ENCODE results near the gene TFCP2L1. TPM values are rescaled to one million over a fixed set of nuclear protein-coding genes. Genes with fewer than 3 reads are reported as not detected.
"Not testable (repeated sequence)": the region's sequence is repeated elsewhere in the genome, so short reads cannot be mapped to it uniquely, and the experiment has no call there.

Gene TFCP2L1
- polyA plus RNA-seq, result 1 to 10 TPM; 4.3 to 8.6 TPM

DNA sequence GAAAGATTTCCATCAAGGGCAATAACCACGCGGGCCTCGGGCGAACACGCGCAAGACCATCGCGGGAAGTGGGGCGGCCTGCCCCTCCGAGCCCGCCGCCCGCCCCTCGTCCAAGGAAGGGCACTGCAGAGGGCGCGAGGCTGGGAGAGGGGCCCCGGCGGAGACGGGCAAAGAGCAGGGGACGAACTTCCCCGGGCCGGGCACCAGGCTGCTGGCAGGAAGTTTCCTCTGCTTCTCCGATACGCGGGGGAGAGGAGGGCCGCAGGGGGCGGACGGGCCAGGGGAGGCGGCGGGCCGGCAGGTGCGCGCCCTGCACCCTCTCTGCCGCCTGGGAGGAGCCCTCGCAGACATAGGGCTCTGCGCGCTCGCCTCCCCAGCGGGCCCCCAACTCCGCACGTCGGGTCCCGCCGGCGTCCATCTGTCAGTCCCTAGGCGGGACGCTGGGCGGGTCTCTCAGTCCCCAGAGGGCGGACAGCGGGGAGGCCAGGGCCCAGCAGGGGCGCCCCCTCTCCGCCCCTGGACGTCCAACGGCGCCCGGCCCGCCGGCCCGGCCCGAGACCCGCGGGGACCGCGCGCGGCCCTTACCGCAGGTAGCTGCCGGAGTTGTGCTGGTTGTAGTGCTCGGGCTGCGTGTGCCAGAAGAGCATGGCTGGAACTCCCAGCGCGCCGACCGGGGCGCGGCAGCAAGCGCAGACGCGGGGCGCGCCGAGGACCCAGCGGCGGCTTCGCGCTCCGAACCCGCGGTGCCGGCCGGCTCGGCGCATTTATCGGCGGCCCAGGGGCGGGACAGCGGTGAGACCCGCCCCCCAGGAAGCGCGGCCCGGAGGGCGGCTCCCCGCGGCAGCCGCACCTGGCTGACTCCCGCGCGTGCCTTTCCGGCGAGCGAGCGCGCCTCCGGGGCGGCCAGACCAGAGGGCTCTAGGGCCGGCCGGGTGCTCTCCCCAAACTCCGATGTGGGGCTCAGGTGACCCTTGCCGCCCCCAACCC is at the start of gene TFCP2L1:
Gene TFCP2L1, minus strand, starts transcription at position 740 of the 987 bp plus-strand sequence. Its CDS starts 93 bp downstream, at position 647.
- no peaks in the 10 kb centered on the region for H3K27me3 ChIP-seq (ENCODE audit: control insufficient read depth in 1 of 2, insufficient read depth in 2 of 2, low read length in 2 of 2)
- no peaks in the 10 kb centered on the region for H3K9me3 ChIP-seq (ENCODE audit: control insufficient read depth in 2 of 2, insufficient read depth in 1 of 2, low read depth in 1 of 2, low read length in 1 of 2)
- H3K36me3 ChIP-seq (ENCODE audit: control insufficient read depth in 2 of 2, insufficient read depth in 2 of 2, low read length in 1 of 2), result peaks cover 0 to 7% of the 10 kb centered on the region in 2 donors
- 2 to 3% methylated on average over 57 to 119 of the region's 119 CpGs for WGBS, 2 donors
- peak within 1 kb of the TSS; percentile 56 to 71 for H3K4me3 ChIP-seq (ENCODE audit: low read depth in 1 of 2, low read length in 2 of 2)
- peak within 1 kb of the TSS; percentile 59 to 75 for H3K27ac ChIP-seq (ENCODE audit: low read depth in 2 of 2, low read length in 1 of 2)
- H3K4me1 ChIP-seq (ENCODE audit: control insufficient read depth in 2 of 2, insufficient read depth in 2 of 2, low read length in 1 of 2), result peaks cover 0 to 2% of the 10 kb centered on the region in 2 donors

DNA sequence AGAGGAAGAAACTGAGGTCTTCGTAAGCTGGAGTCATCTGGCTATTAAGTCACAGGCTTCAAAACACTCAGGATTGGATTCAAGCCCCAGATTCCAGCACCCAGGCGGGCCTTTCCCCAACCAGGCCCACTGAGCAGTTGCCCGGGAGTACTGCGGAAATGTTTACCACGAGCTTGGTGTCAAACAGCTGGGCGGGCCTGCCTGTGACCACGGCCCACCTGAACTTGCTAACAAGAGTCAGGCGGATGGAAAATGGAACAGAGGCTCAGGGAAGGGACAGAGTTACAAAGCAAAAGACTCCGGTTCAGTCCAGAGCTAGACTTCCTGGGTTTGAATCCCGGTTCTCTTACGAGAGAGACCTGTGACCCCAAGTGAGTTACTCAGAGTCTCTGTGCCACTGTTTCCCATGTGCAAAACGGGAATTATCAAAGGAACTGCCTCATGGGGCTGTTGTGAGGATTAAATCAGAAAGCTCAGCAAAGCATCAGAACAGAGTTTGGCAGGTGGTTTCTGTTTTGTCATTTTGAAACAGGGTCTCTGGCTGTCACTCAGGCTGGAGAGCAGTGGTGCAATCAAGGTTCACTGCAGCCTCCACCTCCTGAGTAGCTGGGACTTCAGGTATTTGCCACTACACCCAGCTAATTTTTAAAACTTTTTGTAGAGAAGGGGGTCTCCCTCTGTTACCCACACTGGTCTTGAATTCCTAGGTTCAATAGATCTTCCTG is 49.0 kb upstream of the TFCP2L1 start:
- 68 to 69% methylated on average over 12 of the region's 12 CpGs for WGBS, 2 donors
- H3K36me3 ChIP-seq (ENCODE audit: control insufficient read depth in 2 of 2, insufficient read depth in 2 of 2, low read length in 1 of 2), result peaks cover 5 to 6% of the 10 kb centered on the region in 2 donors
- H3K27ac ChIP-seq (ENCODE audit: low read depth in 2 of 2, low read length in 1 of 2), result no peak overlapping the region
- H3K27me3 ChIP-seq (ENCODE audit: control insufficient read depth in 1 of 2, insufficient read depth in 2 of 2, low read length in 2 of 2), result no peaks in the 10 kb centered on the region
- peaks cover 0 to 2% of the 10 kb centered on the region in 2 donors for H3K9me3 ChIP-seq (ENCODE audit: control insufficient read depth in 2 of 2, insufficient read depth in 1 of 2, low read depth in 1 of 2, low read length in 1 of 2)
- no peaks in the 10 kb centered on the region for H3K4me1 ChIP-seq (ENCODE audit: control insufficient read depth in 2 of 2, insufficient read depth in 2 of 2, low read length in 1 of 2)
- no peak overlapping the region for H3K4me3 ChIP-seq (ENCODE audit: low read depth in 1 of 2, low read length in 2 of 2)

DNA sequence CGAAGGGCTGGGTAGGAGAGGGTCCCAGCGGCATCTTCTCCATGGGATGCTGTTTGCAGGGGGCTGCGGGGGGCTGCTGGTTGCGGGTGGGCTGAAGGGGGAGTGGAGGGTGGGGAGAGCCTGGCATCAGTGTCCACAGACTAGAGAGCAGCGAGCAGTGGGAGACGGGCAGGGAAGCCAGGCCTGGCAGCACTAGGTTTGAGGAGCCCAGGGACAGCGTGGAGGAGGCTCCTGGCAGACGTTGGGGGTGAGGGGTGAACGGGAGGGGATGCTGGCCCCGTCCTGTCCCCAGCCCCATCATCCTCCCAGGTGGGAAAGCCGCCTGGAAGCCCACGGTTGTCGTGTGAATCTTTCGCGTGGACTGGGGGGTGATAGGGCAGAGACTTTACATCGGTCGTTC is 48.2 kb upstream of the TFCP2L1 start:
- Histone ChIP-seq H3K9me3 (ENCODE audit: control insufficient read depth in 2 of 2, insufficient read depth in 1 of 2, low read depth in 1 of 2, low read length in 1 of 2) (peaks cover 0 to 2% of the 10 kb centered on the region in 2 donors), H3K4me1 (ENCODE audit: control insufficient read depth in 2 of 2, insufficient read depth in 2 of 2, low read length in 1 of 2) (no peaks in the 10 kb centered on the region), H3K4me3 (ENCODE audit: low read depth in 1 of 2, low read length in 2 of 2) (no peak overlapping the region), H3K36me3 (ENCODE audit: control insufficient read depth in 2 of 2, insufficient read depth in 2 of 2, low read length in 1 of 2) (peaks cover 1 to 2% of the 10 kb centered on the region in 2 donors), H3K27me3 (ENCODE audit: control insufficient read depth in 1 of 2, insufficient read depth in 2 of 2, low read length in 2 of 2) (no peaks in the 10 kb centered on the region), H3K27ac (ENCODE audit: low read depth in 2 of 2, low read length in 1 of 2) (no peak overlapping the region)
- WGBS, 2 donors, result 82 to 83% methylated on average over 17 of the region's 17 CpGs

- H3K4me3 ChIP-seq (ENCODE audit: low read depth in 1 of 2, low read length in 2 of 2); H3K9me3 ChIP-seq (ENCODE audit: control insufficient read depth in 2 of 2, insufficient read depth in 1 of 2, low read depth in 1 of 2, low read length in 1 of 2); H3K4me1 ChIP-seq (ENCODE audit: control insufficient read depth in 2 of 2, insufficient read depth in 2 of 2, low read length in 1 of 2); H3K36me3 ChIP-seq (ENCODE audit: control insufficient read depth in 2 of 2, insufficient read depth in 2 of 2, low read length in 1 of 2); H3K27ac ChIP-seq (ENCODE audit: low read depth in 2 of 2, low read length in 1 of 2); H3K27me3 ChIP-seq (ENCODE audit: control insufficient read depth in 1 of 2, insufficient read depth in 2 of 2, low read length in 2 of 2): not testable (repeated sequence)
- WGBS, 2 donors, result 82 to 83% methylated on average over 8 of the region's 8 CpGs
These were observed 46.3 kb upstream of the TFCP2L1 start for GRCh38 chr2:121331324-121331723.

GRCh38 chr2:121330921-121331320 is 45.9 kb upstream of the TFCP2L1 start:
- WGBS, 2 donors, result 91 to 94% methylated on average over 15 of the region's 15 CpGs
- Histone ChIP-seq H3K27me3 (ENCODE audit: control insufficient read depth in 1 of 2, insufficient read depth in 2 of 2, low read length in 2 of 2) (no peaks in the 10 kb centered on the region), H3K36me3 (ENCODE audit: control insufficient read depth in 2 of 2, insufficient read depth in 2 of 2, low read length in 1 of 2) (no peaks in the 10 kb centered on the region), H3K4me3 (ENCODE audit: low read depth in 1 of 2, low read length in 2 of 2) (no peak overlapping the region), H3K27ac (ENCODE audit: low read depth in 2 of 2, low read length in 1 of 2) (no peak overlapping the region), H3K9me3 (ENCODE audit: control insufficient read depth in 2 of 2, insufficient read depth in 1 of 2, low read depth in 1 of 2, low read length in 1 of 2) (peaks cover 0 to 2% of the 10 kb centered on the region in 2 donors), H3K4me1 (ENCODE audit: control insufficient read depth in 2 of 2, insufficient read depth in 2 of 2, low read length in 1 of 2) (no peaks in the 10 kb centered on the region)

GRCh38 chr2:121329786-121330185 is 44.8 kb upstream of the TFCP2L1 start:
- no peaks in the 10 kb centered on the region for H3K4me1 ChIP-seq (ENCODE audit: control insufficient read depth in 2 of 2, insufficient read depth in 2 of 2, low read length in 1 of 2)
- H3K27ac ChIP-seq (ENCODE audit: low read depth in 2 of 2, low read length in 1 of 2), result no peak overlapping the region
- 85 to 91% methylated on average over 6 of the region's 6 CpGs for WGBS, 2 donors
- peaks cover 0 to 2% of the 10 kb centered on the region in 2 donors for H3K9me3 ChIP-seq (ENCODE audit: control insufficient read depth in 2 of 2, insufficient read depth in 1 of 2, low read depth in 1 of 2, low read length in 1 of 2)
- H3K4me3 ChIP-seq (ENCODE audit: low read depth in 1 of 2, low read length in 2 of 2), result no peak overlapping the region
- H3K36me3 ChIP-seq (ENCODE audit: control insufficient read depth in 2 of 2, insufficient read depth in 2 of 2, low read length in 1 of 2), result no peaks in the 10 kb centered on the region
- H3K27me3 ChIP-seq (ENCODE audit: control insufficient read depth in 1 of 2, insufficient read depth in 2 of 2, low read length in 2 of 2), result no peaks in the 10 kb centered on the region

- Histone ChIP-seq H3K9me3 (ENCODE audit: control insufficient read depth in 2 of 2, insufficient read depth in 1 of 2, low read depth in 1 of 2, low read length in 1 of 2) (no peaks in the 10 kb centered on the region), H3K27me3 (ENCODE audit: control insufficient read depth in 1 of 2, insufficient read depth in 2 of 2, low read length in 2 of 2) (no peaks in the 10 kb centered on the region), H3K4me3 (ENCODE audit: low read depth in 1 of 2, low read length in 2 of 2) (no peak overlapping the region), H3K4me1 (ENCODE audit: control insufficient read depth in 2 of 2, insufficient read depth in 2 of 2, low read length in 1 of 2) (peaks cover 0 to 4% of the 10 kb centered on the region in 2 donors), H3K27ac (ENCODE audit: low read depth in 2 of 2, low read length in 1 of 2) (no peak overlapping the region), H3K36me3 (ENCODE audit: control insufficient read depth in 2 of 2, insufficient read depth in 2 of 2, low read length in 1 of 2) (no peaks in the 10 kb centered on the region)
- 92 to 93% methylated on average over 8 of the region's 8 CpGs for WGBS, 2 donors
These were observed 41.6 kb upstream of the TFCP2L1 start for GRCh38 chr2:121326628-121327027.

- 93 to 94% methylated on average over 7 of the region's 7 CpGs for WGBS, 2 donors
- no peaks in the 10 kb centered on the region for H3K27me3 ChIP-seq (ENCODE audit: control insufficient read depth in 1 of 2, insufficient read depth in 2 of 2, low read length in 2 of 2)
These were observed 39.6 kb upstream of the TFCP2L1 start for GRCh38 chr2:121324601-121325000.

DNA sequence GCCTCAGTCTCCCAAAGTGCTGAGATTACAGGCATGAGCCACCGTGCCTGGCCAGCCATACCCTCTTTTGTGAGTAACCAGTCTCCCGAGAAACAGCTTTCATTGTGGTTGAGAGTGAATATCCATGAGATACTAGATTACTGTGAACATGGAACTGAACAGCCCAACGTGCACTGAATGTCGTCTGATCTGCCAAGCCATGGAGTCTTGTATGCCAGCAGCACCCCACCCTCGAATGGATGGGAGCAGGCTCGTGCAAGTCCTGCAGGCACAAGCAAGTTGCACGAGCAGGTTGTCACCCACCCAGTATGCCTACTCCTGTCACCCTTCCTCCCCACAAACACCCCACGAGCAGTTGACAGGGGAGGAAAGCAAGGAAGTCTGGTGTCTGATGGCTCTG is 36.5 kb upstream of the TFCP2L1 start:
- 49 to 65% methylated on average over 8 of the region's 8 CpGs for WGBS, 2 donors
- no peaks in the 10 kb centered on the region for H3K27me3 ChIP-seq (ENCODE audit: control insufficient read depth in 1 of 2, insufficient read depth in 2 of 2, low read length in 2 of 2)
- no peaks in the 10 kb centered on the region for H3K9me3 ChIP-seq (ENCODE audit: control insufficient read depth in 2 of 2, insufficient read depth in 1 of 2, low read depth in 1 of 2, low read length in 1 of 2)
- H3K4me3 ChIP-seq (ENCODE audit: low read depth in 1 of 2, low read length in 2 of 2), result no peak overlapping the region
- no peak overlapping the region for H3K27ac ChIP-seq (ENCODE audit: low read depth in 2 of 2, low read length in 1 of 2)
- H3K4me1 ChIP-seq (ENCODE audit: control insufficient read depth in 2 of 2, insufficient read depth in 2 of 2, low read length in 1 of 2), result peaks cover 0 to 5% of the 10 kb centered on the region in 2 donors
- no peaks in the 10 kb centered on the region for H3K36me3 ChIP-seq (ENCODE audit: control insufficient read depth in 2 of 2, insufficient read depth in 2 of 2, low read length in 1 of 2)

More at GRCh38 chr2:121324601-121325000, 39.6 kb upstream of the TFCP2L1 start:
- Histone ChIP-seq H3K27ac (ENCODE audit: low read depth in 2 of 2, low read length in 1 of 2) (no peak overlapping the region), H3K4me3 (ENCODE audit: low read depth in 1 of 2, low read length in 2 of 2) (no peak overlapping the region), H3K4me1 (ENCODE audit: control insufficient read depth in 2 of 2, insufficient read depth in 2 of 2, low read length in 1 of 2) (peaks cover 0 to 5% of the 10 kb centered on the region in 2 donors), H3K36me3 (ENCODE audit: control insufficient read depth in 2 of 2, insufficient read depth in 2 of 2, low read length in 1 of 2) (no peaks in the 10 kb centered on the region), H3K9me3 (ENCODE audit: control insufficient read depth in 2 of 2, insufficient read depth in 1 of 2, low read depth in 1 of 2, low read length in 1 of 2) (no peaks in the 10 kb centered on the region)

All from esophagus (tissue), 2 donors.